GM21529 (cell line): ENCODE measurements around the gene SLC6A18.

Experiments
- ATAC-seq: cut with Tn5 transposase; IDR thresholded peaks from one replicate; pipeline ENCODE4 v1.9.1; 2021; ENCODE audit not compliant: unreplicated experiment

Gene SLC6A18

GRCh38 chr5:1203311-1203967 is 21.7 kb upstream of the SLC6A18 start:
- ATAC-seq: no peak

GRCh38 chr5:1203968-1204692 is 21.1 kb upstream of the SLC6A18 start:
- no peak for ATAC-seq

GRCh38 chr5:1204693-1205242 is 20.4 kb upstream of the SLC6A18 start:
- ATAC-seq: no peak

GRCh38 chr5:1205255-1206180 is 19.7 kb upstream of the SLC6A18 start:
- no peak for ATAC-seq

GRCh38 chr5:1206521-1207412 is 18.4 kb upstream of the SLC6A18 start:
- ATAC-seq: no peak

GRCh38 chr5:1207555-1207954 is 17.6 kb upstream of the SLC6A18 start:
- ATAC-seq: no peak

- no peak for ATAC-seq
These were observed 16.9 kb upstream of the SLC6A18 start for GRCh38 chr5:1208221-1208742.

- no peak for ATAC-seq
These were observed 16.3 kb upstream of the SLC6A18 start for GRCh38 chr5:1208743-1209488.

GRCh38 chr5:1209489-1209852 is 15.7 kb upstream of the SLC6A18 start:
- ATAC-seq: no peak

GRCh38 chr5:1209896-1210776 is 15.0 kb upstream of the SLC6A18 start:
- ATAC-seq: no peak

- ATAC-seq: no peak
These were observed 14.3 kb upstream of the SLC6A18 start for GRCh38 chr5:1210832-1211251.

- ATAC-seq: no peak
These were observed 13.5 kb upstream of the SLC6A18 start for GRCh38 chr5:1211701-1212100.

- ATAC-seq: no peak
These were observed 12.9 kb upstream of the SLC6A18 start for GRCh38 chr5:1212271-1212670.

- no peak for ATAC-seq
These were observed 12.3 kb upstream of the SLC6A18 start for GRCh38 chr5:1212881-1213280.

GRCh38 chr5:1213508-1214162 is 11.5 kb upstream of the SLC6A18 start:
- no peak for ATAC-seq

GRCh38 chr5:1214163-1214935 is 10.8 kb upstream of the SLC6A18 start:
- no peak for ATAC-seq

- ATAC-seq: no peak
These were observed 10.3 kb upstream of the SLC6A18 start for GRCh38 chr5:1214936-1215220.
